Glutamatergic neuron (in vitro differentiated cells): ENCODE results near the gene IL7R. TPM values are rescaled to one million over a fixed set of nuclear protein-coding genes. Genes with fewer than 3 reads are reported as not detected.

ENCODE experiments used
- DNase-seq: peaks from one replicate; pipeline ENCODE4 v3.0.0; 2022
- H3K27ac Mint-ChIP-seq: one replicate; pipeline ENCODE4 v1.8.0; 2020; ENCODE audit warnings: mild to moderate bottlenecking, mixed read lengths, inconsistent platforms; ENCODE audit not compliant: unreplicated experiment
- H3K27me3 Mint-ChIP-seq: one replicate; pipeline ENCODE4 v1.8.0; 2020; ENCODE audit warnings: mild to moderate bottlenecking, moderate library complexity, mixed read lengths, inconsistent platforms; ENCODE audit not compliant: unreplicated experiment
- H3K36me3 Mint-ChIP-seq: one replicate; pipeline ENCODE4 v1.8.0; 2020; ENCODE audit warnings: mild to moderate bottlenecking, mixed read lengths, inconsistent platforms; ENCODE audit not compliant: unreplicated experiment
- H3K4me1 Mint-ChIP-seq: one replicate; pipeline ENCODE4 v1.8.0; 2020; ENCODE audit warnings: mild to moderate bottlenecking, low read depth, mixed read lengths, inconsistent platforms; ENCODE audit not compliant: unreplicated experiment
- H3K4me3 Mint-ChIP-seq: one replicate; pipeline ENCODE4 v1.8.0; 2020; ENCODE audit warnings: mild to moderate bottlenecking, mixed read lengths, inconsistent platforms; ENCODE audit not compliant: unreplicated experiment
- H3K9me3 Mint-ChIP-seq: one replicate; pipeline ENCODE4 v1.8.0; 2020; ENCODE audit warnings: mild to moderate bottlenecking, moderate library complexity, mixed read lengths, inconsistent platforms; ENCODE audit not compliant: unreplicated experiment
- CTCF ChIP-seq: fragments of 200-600 bp; sonication (generic); IDR thresholded peaks from one replicate; pipeline ENCODE4 v1.5.0; 2021; ENCODE audit not compliant: partially characterized antibody, unreplicated experiment
- total RNA-seq: library from RNA; stranded (reverse); fragmentation: NEBNext Ultra II Directional; extraction: Animal tissue kit (Norgen Biotek cat#: 25700); gene quantifications from one replicate; pipeline ENCODE4 v1.2.1, GENCODE V29; 2021; ENCODE audit not compliant: unreplicated experiment

IL7R gene
- total RNA-seq, 1 donor from 2014 or later, result not detected

- Mint-ChIP-seq H3K36me3 (no peaks in the 10 kb centered on the region), H3K27me3 (no peaks in the 10 kb centered on the region), H3K27ac (no peak overlapping the region), H3K9me3 (no peaks in the 10 kb centered on the region), H3K4me1 (no peaks in the 10 kb centered on the region), H3K4me3 (no peak overlapping the region)
- DNase-seq, result no peak
- TF ChIP-seq CTCF, result no peak
These were observed 4.0 kb downstream of the IL7R start for GRCh38 chr5:35860686-35861085.

DNA sequence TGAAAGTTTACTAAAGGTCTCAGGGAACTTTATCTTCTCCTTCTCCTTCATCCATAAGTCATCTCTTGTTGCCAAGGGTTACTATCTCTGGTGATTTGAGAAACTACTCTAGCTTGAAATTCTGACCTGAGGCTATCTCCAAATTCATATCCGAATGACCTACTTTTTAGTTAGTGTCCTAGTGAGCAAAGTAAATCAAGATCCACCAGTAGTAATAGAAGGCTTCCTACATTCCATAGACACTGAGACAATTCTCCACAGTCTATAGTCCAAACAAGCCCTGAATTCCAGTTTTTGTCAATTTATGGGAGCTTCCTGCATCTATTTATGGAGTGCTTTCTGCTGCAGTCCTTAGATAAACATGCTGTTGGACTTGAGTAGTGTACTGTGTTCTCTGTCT, 5.0 kb downstream of the IL7R start:
- Mint-ChIP-seq H3K4me3 (no peak overlapping the region), H3K27ac (no peak overlapping the region), H3K27me3 (no peaks in the 10 kb centered on the region), H3K36me3 (no peaks in the 10 kb centered on the region), H3K4me1 (no peaks in the 10 kb centered on the region), H3K9me3 (no peaks in the 10 kb centered on the region)
- no peak for DNase-seq
- TF ChIP-seq CTCF, result no peak

DNA sequence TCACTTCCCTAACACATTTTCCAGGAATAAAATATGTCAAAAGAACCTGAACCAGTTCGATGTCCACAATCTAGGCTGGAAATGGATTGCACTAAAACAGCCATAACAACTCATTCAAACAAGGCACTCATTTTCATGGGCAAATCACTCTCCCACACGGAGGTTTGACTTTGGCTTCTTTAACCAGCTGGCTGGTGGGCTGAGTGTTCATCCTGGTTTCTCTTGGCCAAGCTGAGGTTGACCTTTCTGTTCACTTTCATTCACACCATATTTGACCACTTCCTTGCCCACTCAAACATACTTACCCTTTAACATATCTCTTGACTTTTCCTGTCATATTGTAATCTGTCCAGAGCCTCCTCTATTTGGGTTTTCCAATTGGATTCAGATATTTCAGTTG, 5.4 kb downstream of the IL7R start:
- H3K27ac Mint-ChIP-seq, result no peak overlapping the region
- DNase-seq, result no peak
- TF ChIP-seq CTCF, result no peak
- no peaks in the 10 kb centered on the region for H3K4me1 Mint-ChIP-seq
- H3K4me3 Mint-ChIP-seq, result no peak overlapping the region
- H3K9me3 Mint-ChIP-seq, result no peaks in the 10 kb centered on the region
- no peaks in the 10 kb centered on the region for H3K36me3 Mint-ChIP-seq
- H3K27me3 Mint-ChIP-seq, result no peaks in the 10 kb centered on the region

GRCh38 chr5:35863159-35863558, 6.5 kb downstream of the IL7R start:
- H3K9me3 Mint-ChIP-seq, result no peaks in the 10 kb centered on the region
- H3K4me1 Mint-ChIP-seq, result no peaks in the 10 kb centered on the region
- H3K27ac Mint-ChIP-seq, result no peak overlapping the region
- no peaks in the 10 kb centered on the region for H3K27me3 Mint-ChIP-seq
- DNase-seq, result no peak
- no peaks in the 10 kb centered on the region for H3K36me3 Mint-ChIP-seq
- TF ChIP-seq CTCF, result no peak
- H3K4me3 Mint-ChIP-seq, result no peak overlapping the region

- TF ChIP-seq CTCF, result no peak
- Mint-ChIP-seq H3K9me3 (no peaks in the 10 kb centered on the region), H3K4me3 (no peak overlapping the region), H3K4me1 (no peaks in the 10 kb centered on the region), H3K27me3 (no peaks in the 10 kb centered on the region), H3K36me3 (no peaks in the 10 kb centered on the region), H3K27ac (no peak overlapping the region)
- DNase-seq, result no peak
These were observed 11.3 kb downstream of the IL7R start for GRCh38 chr5:35867998-35868397.
